HG02610 (cell line): ENCODE results near the gene ADAMTS15.

ENCODE experiments used
- ATAC-seq: cut with Tn5 transposase; IDR thresholded peaks from one replicate; pipeline ENCODE4 v1.9.1; 2021; ENCODE audit warnings: mild to moderate bottlenecking, moderate library complexity; ENCODE audit not compliant: unreplicated experiment

The ADAMTS15 gene

GRCh38 chr11:130448416-130449309 is at the start of gene ADAMTS15:
ADAMTS15 (plus strand) TSS chr11:130448645; CDS start chr11:130448974, 329 bp downstream.
- ATAC-seq: no peak

- ATAC-seq: no peak
Measured at GRCh38 chr11:130399196-130399595, 49.2 kb upstream of the ADAMTS15 start.

- ATAC-seq: no peak
Measured at GRCh38 chr11:130400781-130401483, 47.5 kb upstream of the ADAMTS15 start.

GRCh38 chr11:130402570-130402969 is 45.9 kb upstream of the ADAMTS15 start:
- ATAC-seq: no peak

GRCh38 chr11:130403271-130403804 is 45.1 kb upstream of the ADAMTS15 start:
- ATAC-seq: no peak

GRCh38 chr11:130403967-130404366 is 44.5 kb upstream of the ADAMTS15 start:
- ATAC-seq: no peak

GRCh38 chr11:130404727-130405126 is 43.7 kb upstream of the ADAMTS15 start:
- no peak for ATAC-seq

- ATAC-seq: no peak
Measured at GRCh38 chr11:130405428-130405827, 43.0 kb upstream of the ADAMTS15 start.

GRCh38 chr11:130407978-130408377 is 40.5 kb upstream of the ADAMTS15 start:
- ATAC-seq: no peak

GRCh38 chr11:130408401-130408890 is 40.0 kb upstream of the ADAMTS15 start:
- no peak for ATAC-seq

GRCh38 chr11:130408901-130409300 is 39.5 kb upstream of the ADAMTS15 start:
- ATAC-seq: no peak

- no peak for ATAC-seq
Measured at GRCh38 chr11:130409594-130410388, 38.7 kb upstream of the ADAMTS15 start.

- ATAC-seq: no peak
Measured at GRCh38 chr11:130411223-130411622, 37.2 kb upstream of the ADAMTS15 start.

GRCh38 chr11:130413405-130414106 is 34.9 kb upstream of the ADAMTS15 start:
- ATAC-seq: no peak

- ATAC-seq: no peak
Measured at GRCh38 chr11:130414107-130415080, 34.1 kb upstream of the ADAMTS15 start.

- no peak for ATAC-seq
Measured at GRCh38 chr11:130415731-130416529, 32.5 kb upstream of the ADAMTS15 start.

- no peak for ATAC-seq
Measured at GRCh38 chr11:130416530-130416882, 31.9 kb upstream of the ADAMTS15 start.

GRCh38 chr11:130416906-130417305 is 31.5 kb upstream of the ADAMTS15 start:
- no peak for ATAC-seq
